HUES6 (cell line): ENCODE results near the gene CTBP2.

Experiments
- H3K27ac ChIP-seq: 2 replicates; pipeline ENCODE4 v1.7.0; 2013; ENCODE audit warnings: low read depth, mild to moderate bottlenecking, low read length, inconsistent platforms
- H3K27me3 ChIP-seq: 2 replicates; pipeline ENCODE4 v1.6.1; 2013; ENCODE audit warnings: low read length; ENCODE audit not compliant: control insufficient read depth, insufficient read depth
- H3K36me3 ChIP-seq: 2 replicates; pipeline ENCODE4 v1.6.1; 2013; ENCODE audit warnings: low read length; ENCODE audit not compliant: control insufficient read depth, insufficient read depth
- H3K4me1 ChIP-seq: 2 replicates; pipeline ENCODE4 v1.6.1; 2013; ENCODE audit warnings: low read length; ENCODE audit not compliant: control insufficient read depth, insufficient read depth
- H3K4me3 ChIP-seq: 2 replicates; pipeline ENCODE4 v1.5.1; 2013; ENCODE audit warnings: low read depth, low read length
- H3K9ac ChIP-seq: one replicate; pipeline ENCODE4 v1.6.1; 2013; ENCODE audit warnings: mild to moderate bottlenecking, low read length
- H3K9me3 ChIP-seq: 2 replicates; pipeline ENCODE4 v1.6.1; 2013; ENCODE audit warnings: low read depth, low read length; ENCODE audit not compliant: control insufficient read depth, insufficient read depth

Gene CTBP2

GRCh38 chr10:125130916-125131315 lies 29.4 kb downstream of the CTBP2 start:
- Histone ChIP-seq H3K4me3 (no peak overlapping the region), H3K4me1 (peaks cover 58% of the 10 kb centered on the region), H3K9me3 (no peaks in the 10 kb centered on the region), H3K9ac (no peak overlapping the region), H3K36me3 (peaks cover 79% of the 10 kb centered on the region), H3K27me3 (no peaks in the 10 kb centered on the region), H3K27ac (no peak overlapping the region)

GRCh38 chr10:125130260-125130659 lies 30.1 kb downstream of the CTBP2 start:
- peaks cover 81% of the 10 kb centered on the region for H3K36me3 ChIP-seq
- H3K4me1 ChIP-seq: peaks cover 54% of the 10 kb centered on the region
- H3K9ac ChIP-seq: no peak overlapping the region
- no peak overlapping the region for H3K4me3 ChIP-seq
- H3K27ac ChIP-seq: no peak overlapping the region
- H3K27me3 ChIP-seq: no peaks in the 10 kb centered on the region
- H3K9me3 ChIP-seq: no peaks in the 10 kb centered on the region

- Histone ChIP-seq H3K27ac (no peak overlapping the region), H3K4me3 (no peak overlapping the region), H3K36me3 (peaks cover 81% of the 10 kb centered on the region), H3K27me3 (no peaks in the 10 kb centered on the region), H3K4me1 (peaks cover 52% of the 10 kb centered on the region), H3K9me3 (no peaks in the 10 kb centered on the region), H3K9ac (no peak overlapping the region)
Measured at GRCh38 chr10:125129076-125129458, 31.3 kb downstream of the CTBP2 start.

- H3K4me3 ChIP-seq: no peak overlapping the region
- H3K4me1 ChIP-seq: peaks cover 50% of the 10 kb centered on the region
- H3K36me3 ChIP-seq: peaks cover 79% of the 10 kb centered on the region
Measured at GRCh38 chr10:125128397-125129075, 31.8 kb downstream of the CTBP2 start.

GRCh38 chr10:125127986-125128385 lies 32.4 kb downstream of the CTBP2 start:
- no peak overlapping the region for H3K27ac ChIP-seq
- peaks cover 76% of the 10 kb centered on the region for H3K36me3 ChIP-seq
- peaks cover 45% of the 10 kb centered on the region for H3K4me1 ChIP-seq

More at GRCh38 chr10:125128397-125129075, 31.8 kb downstream of the CTBP2 start:
- Histone ChIP-seq H3K27ac (no peak overlapping the region), H3K27me3 (no peaks in the 10 kb centered on the region), H3K9me3 (no peaks in the 10 kb centered on the region), H3K9ac (no peak overlapping the region)

GRCh38 chr10:125127110-125127509 lies 33.3 kb downstream of the CTBP2 start:
- Histone ChIP-seq H3K9me3 (no peaks in the 10 kb centered on the region), H3K4me3 (no peak overlapping the region), H3K27me3 (no peaks in the 10 kb centered on the region), H3K9ac (no peak overlapping the region), H3K4me1 (peaks cover 47% of the 10 kb centered on the region), H3K27ac (no peak overlapping the region), H3K36me3 (peaks cover 80% of the 10 kb centered on the region)

More at GRCh38 chr10:125127986-125128385, 32.4 kb downstream of the CTBP2 start:
- Histone ChIP-seq H3K9me3 (no peaks in the 10 kb centered on the region), H3K27me3 (no peaks in the 10 kb centered on the region), H3K9ac (no peak overlapping the region), H3K4me3 (no peak overlapping the region)

- no peak overlapping the region for H3K27ac ChIP-seq
- peaks cover 47% of the 10 kb centered on the region for H3K4me1 ChIP-seq
Measured at GRCh38 chr10:125125951-125126735, 34.2 kb downstream of the CTBP2 start.

GRCh38 chr10:125124907-125125306 lies 35.5 kb downstream of the CTBP2 start:
- no peaks in the 10 kb centered on the region for H3K9me3 ChIP-seq
- H3K27me3 ChIP-seq: no peaks in the 10 kb centered on the region
- no peak overlapping the region for H3K9ac ChIP-seq
- peaks cover 67% of the 10 kb centered on the region for H3K36me3 ChIP-seq
- H3K4me1 ChIP-seq: peaks cover 58% of the 10 kb centered on the region
- no peak overlapping the region for H3K27ac ChIP-seq
- no peak overlapping the region for H3K4me3 ChIP-seq

More at GRCh38 chr10:125125951-125126735, 34.2 kb downstream of the CTBP2 start:
- Histone ChIP-seq H3K27me3 (no peaks in the 10 kb centered on the region), H3K9me3 (no peaks in the 10 kb centered on the region), H3K4me3 (no peak overlapping the region), H3K9ac (no peak overlapping the region), H3K36me3 (peaks cover 75% of the 10 kb centered on the region)

DNA sequence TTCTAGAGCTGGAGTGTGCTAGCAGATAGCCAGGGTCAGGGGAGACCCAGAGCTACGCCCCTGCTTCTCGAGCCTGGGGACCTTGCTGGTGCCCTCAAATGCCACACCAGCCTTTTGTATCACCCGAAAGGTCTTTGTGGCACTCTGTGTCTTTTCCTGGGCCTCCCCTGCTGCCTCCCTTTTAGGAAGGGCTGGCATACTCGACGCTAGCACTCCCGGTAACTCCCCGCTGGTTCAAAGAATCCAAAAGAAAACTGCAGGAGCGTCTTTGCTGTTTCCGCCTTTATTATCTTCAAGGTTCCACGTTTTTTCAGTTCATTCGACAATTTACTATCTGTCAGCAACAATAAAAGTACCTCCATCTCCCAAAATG lies 36.3 kb downstream of the CTBP2 start:
- Histone ChIP-seq H3K4me1 (peaks cover 66% of the 10 kb centered on the region), H3K4me3 (no peak overlapping the region), H3K27ac (no peak overlapping the region), H3K9ac (no peak overlapping the region), H3K27me3 (no peaks in the 10 kb centered on the region), H3K9me3 (no peaks in the 10 kb centered on the region), H3K36me3 (peaks cover 60% of the 10 kb centered on the region)

GRCh38 chr10:125123476-125124114 lies 36.8 kb downstream of the CTBP2 start:
- no peak overlapping the region for H3K27ac ChIP-seq
- H3K4me1 ChIP-seq: peaks cover 70% of the 10 kb centered on the region
- peaks cover 60% of the 10 kb centered on the region for H3K36me3 ChIP-seq
- H3K9ac ChIP-seq: no peak overlapping the region
- no peak overlapping the region for H3K4me3 ChIP-seq
- H3K27me3 ChIP-seq: no peaks in the 10 kb centered on the region
- no peaks in the 10 kb centered on the region for H3K9me3 ChIP-seq

- Histone ChIP-seq H3K9ac (no peak overlapping the region), H3K4me1 (peaks cover 68% of the 10 kb centered on the region), H3K36me3 (peaks cover 50% of the 10 kb centered on the region), H3K9me3 (no peaks in the 10 kb centered on the region), H3K27ac (no peak overlapping the region), H3K27me3 (no peaks in the 10 kb centered on the region), H3K4me3 (no peak overlapping the region)
Measured at GRCh38 chr10:125122566-125122965, 37.8 kb downstream of the CTBP2 start.
